Epithelial cell of esophagus (primary cell): ENCODE measurements around the gene SLC44A1.
A peak's percentile ranks its signal among the peaks of the same experiment; 100 is the strongest.

Experiments used
- DNase-seq: peaks from one replicate; pipeline ENCODE4 v3.0.0; 2010; ENCODE audit warnings: low read depth
- H3K4me3 ChIP-seq: 2 replicates; pipeline ENCODE4 v1.5.1; 2011; ENCODE audit warnings: mild to moderate bottlenecking, low read length, control low read depth
- CTCF ChIP-seq: IDR thresholded peaks from 2 replicates; pipeline ENCODE4 v1.5.1; 2011; ENCODE audit warnings: low read depth, mild to moderate bottlenecking, low read length, control low read depth, inconsistent platforms; ENCODE audit not compliant: insufficient read depth; ENCODE audit errors: missing control alignments

Gene SLC44A1

GRCh38 chr9:105346273-105346672 lies 101.8 kb downstream of the SLC44A1 start:
- H3K4me3 ChIP-seq, result no peak overlapping the region
- no peak for TF ChIP-seq CTCF
- no peak for DNase-seq

GRCh38 chr9:105354448-105354847 lies 110.0 kb downstream of the SLC44A1 start:
- H3K4me3 ChIP-seq, result no peak overlapping the region
- no peak for DNase-seq
- no peak for TF ChIP-seq CTCF

GRCh38 chr9:105355781-105356180 lies 111.3 kb downstream of the SLC44A1 start:
- peak; percentile 53 for DNase-seq

GRCh38 chr9:105357937-105358336 lies 113.5 kb downstream of the SLC44A1 start:
- DNase-seq, result no peak
- no peak for TF ChIP-seq CTCF
- no peak overlapping the region for H3K4me3 ChIP-seq

More at GRCh38 chr9:105355781-105356180, 111.3 kb downstream of the SLC44A1 start:
- no peak overlapping the region for H3K4me3 ChIP-seq
- peak; percentile 2 for TF ChIP-seq CTCF

- H3K4me3 ChIP-seq, result no peak overlapping the region
- TF ChIP-seq CTCF, result no peak
- no peak for DNase-seq
Observed at GRCh38 chr9:105359892-105360291, 115.4 kb downstream of the SLC44A1 start.

- peak; percentile 15 for TF ChIP-seq CTCF
- H3K4me3 ChIP-seq, result no peak overlapping the region
- peak; percentile 10 for DNase-seq
Observed at GRCh38 chr9:105360344-105360743, 115.9 kb downstream of the SLC44A1 start.

- no peak overlapping the region for H3K4me3 ChIP-seq
- TF ChIP-seq CTCF, result no peak
- DNase-seq, result no peak
Observed at GRCh38 chr9:105361873-105362272, 117.4 kb downstream of the SLC44A1 start.
